GM12873 (cell line): ENCODE data around the gene DNAJC8.

Source experiments
- TF ChIP-seq, protein P1 (sequence below): IDR thresholded peaks from 2 replicates; pipeline ENCODE4 v1.5.1; 2012; ENCODE audit warnings: low read depth, mild to moderate bottlenecking, moderate library complexity, low read length, control low read depth; ENCODE audit not compliant: insufficient read depth; ENCODE audit errors: missing control alignments

The DNAJC8 gene, protein sequence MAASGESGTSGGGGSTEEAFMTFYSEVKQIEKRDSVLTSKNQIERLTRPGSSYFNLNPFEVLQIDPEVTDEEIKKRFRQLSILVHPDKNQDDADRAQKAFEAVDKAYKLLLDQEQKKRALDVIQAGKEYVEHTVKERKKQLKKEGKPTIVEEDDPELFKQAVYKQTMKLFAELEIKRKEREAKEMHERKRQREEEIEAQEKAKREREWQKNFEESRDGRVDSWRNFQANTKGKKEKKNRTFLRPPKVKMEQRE

DNA sequence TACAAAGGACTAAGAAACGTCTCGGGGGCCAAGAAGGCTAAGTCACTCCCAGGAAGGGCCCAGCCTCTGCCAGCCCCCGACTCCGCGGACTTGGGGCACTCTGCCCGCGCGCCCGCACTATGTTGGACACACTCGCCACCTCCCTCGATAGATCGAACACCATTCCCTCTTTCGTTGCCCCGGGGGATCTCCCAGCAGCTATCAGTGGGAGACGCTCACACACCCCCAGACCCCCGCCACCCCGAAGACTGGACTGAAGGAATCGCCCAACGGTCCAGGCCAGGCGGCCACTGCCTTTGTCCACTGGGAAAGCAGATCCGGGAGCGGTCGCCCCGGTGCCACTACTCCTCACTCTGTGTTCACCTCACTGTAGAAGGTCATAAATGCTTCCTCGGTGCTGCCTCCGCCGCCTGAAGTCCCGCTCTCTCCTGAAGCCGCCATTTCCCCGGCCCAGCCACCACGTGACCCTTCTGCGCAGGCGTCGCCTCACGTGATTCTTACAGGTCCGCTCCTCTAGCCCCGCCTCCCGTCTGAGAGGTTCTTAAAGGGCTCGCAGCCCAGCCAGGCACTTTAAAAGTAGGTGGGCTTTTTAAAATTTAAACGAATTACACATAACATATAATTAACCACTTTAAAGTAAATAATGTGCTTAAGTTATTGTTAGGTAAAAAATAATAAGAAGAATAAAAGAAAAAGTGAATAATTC, at the start of gene DNAJC8:
Gene DNAJC8, minus strand, starts transcription at position 472 of the 706 bp plus-strand sequence. Its CDS starts 31 bp downstream, at position 441.
- TF ChIP-seq, protein P1, sequence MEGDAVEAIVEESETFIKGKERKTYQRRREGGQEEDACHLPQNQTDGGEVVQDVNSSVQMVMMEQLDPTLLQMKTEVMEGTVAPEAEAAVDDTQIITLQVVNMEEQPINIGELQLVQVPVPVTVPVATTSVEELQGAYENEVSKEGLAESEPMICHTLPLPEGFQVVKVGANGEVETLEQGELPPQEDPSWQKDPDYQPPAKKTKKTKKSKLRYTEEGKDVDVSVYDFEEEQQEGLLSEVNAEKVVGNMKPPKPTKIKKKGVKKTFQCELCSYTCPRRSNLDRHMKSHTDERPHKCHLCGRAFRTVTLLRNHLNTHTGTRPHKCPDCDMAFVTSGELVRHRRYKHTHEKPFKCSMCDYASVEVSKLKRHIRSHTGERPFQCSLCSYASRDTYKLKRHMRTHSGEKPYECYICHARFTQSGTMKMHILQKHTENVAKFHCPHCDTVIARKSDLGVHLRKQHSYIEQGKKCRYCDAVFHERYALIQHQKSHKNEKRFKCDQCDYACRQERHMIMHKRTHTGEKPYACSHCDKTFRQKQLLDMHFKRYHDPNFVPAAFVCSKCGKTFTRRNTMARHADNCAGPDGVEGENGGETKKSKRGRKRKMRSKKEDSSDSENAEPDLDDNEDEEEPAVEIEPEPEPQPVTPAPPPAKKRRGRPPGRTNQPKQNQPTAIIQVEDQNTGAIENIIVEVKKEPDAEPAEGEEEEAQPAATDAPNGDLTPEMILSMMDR = no peak

DNA sequence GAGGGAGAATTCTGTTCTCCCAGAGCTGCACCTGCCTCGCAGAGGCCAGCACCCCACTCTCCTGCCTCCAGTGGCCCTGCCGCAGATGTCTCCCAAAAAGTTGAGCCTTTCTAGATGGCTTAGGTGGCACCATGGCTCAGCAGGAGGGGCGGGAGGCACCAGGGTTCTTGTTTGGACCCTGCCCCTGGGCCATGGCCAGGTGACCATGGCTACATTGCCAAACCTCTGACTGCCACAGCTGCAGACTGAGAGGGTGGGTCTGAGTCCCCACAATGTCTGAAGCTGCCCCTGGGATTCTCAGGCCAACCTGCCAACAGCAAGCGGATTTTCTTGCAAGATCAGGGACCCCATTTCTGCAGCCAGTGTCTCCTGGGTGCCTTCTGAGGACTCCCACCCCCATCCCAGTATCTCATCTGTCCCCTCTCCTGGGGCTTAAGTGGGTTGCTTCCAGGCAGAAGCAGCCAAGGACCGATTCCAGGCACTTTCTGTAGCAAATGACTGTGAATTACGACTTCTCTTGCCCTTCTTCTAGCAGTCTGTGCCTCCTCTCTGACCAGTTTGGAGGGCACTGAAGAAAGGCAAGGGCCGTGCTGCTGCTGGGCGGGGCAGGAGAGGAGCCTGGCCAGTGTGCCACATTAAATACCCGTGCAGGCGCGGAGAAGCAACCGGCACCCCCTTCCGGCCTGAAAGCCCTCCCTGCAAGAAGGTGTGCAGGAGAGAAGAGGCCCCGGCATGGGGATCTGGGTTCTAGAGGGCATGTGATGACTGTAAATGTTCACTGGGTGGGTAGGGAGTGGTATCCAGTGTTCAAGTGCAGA, 49.0 kb upstream of the DNAJC8 start:
- TF ChIP-seq, protein P1 = no peak

DNA sequence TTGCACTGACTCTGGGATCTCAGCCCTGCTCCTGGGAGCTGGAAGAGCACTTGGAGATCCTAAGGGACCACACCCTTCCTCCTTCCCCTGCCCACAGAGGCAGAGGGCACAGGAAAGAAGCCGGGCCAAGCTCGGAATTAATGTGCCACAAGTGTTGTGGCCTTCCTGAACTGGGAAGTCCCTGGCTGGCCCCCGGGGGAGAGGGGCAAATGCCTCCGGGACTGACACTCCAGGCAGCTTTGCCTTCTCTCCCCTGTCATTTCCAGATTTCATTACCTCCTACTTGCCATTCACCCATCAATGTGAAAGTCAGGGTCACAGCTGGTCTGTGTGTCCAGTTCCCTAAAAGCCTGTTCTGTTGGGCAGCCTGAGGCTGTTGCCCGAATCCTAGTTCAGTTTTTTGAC, 48.1 kb upstream of the DNAJC8 start:
- TF ChIP-seq, protein P1 = no peak

DNA sequence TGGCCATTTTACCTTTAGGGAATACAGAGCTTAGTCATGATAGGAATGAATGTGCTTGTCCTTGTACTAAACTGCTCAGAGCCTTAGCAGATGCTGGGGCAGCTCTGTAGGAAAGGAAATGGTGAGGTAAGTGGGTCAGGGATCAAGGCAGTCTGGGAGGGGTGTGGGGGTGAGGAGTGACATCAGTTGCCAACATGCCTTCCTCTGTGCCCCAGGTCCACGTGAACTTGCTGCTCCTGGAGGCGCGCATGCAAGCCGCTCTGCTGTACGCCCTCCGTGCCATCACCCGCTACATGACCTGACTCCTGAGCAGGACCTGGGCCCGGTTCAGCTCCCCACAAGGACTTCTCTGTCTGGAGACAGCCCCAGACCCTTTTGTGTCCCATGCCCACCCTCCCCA, 47.7 kb upstream of the DNAJC8 start:
- TF ChIP-seq, protein P1 = no peak

DNA sequence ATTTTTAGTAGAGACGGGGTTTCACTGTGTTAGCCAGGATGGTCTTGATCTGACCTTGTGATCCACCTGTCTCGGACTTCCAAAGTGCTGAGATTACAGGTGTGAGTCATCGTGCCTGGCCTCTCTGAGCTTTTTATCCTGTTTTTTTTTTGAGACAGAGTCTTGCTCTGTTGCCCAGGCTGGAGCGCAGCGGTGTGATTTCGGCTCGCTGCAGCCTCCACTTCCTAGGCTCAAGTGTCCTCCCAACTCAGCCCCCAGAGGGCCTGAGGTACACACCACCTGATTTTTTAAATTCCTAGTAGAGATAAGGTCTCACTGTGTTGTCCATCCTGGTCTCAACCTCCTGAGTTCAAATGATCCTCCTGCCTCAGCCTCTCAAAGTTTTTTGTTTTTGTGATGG, 46.9 kb upstream of the DNAJC8 start:
- TF ChIP-seq, protein P1 = no peak

DNA sequence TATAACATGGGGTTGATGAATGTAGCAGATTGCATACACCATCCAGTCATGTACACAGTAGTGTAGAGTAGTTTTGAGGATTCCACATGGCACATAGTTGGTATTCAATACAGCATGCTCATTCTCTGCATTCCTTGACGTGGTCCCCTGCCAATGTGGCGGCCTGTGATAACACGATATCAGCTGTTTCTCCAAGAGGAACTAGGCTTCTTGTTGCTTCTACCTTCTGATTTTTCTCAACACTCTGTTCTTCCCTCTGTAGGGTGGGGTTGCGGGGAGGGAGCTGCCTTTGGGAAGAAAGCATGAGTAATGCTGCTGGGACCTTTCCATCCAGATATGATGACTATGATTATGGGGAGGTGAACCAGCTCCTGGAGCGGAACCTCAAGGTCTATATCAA, 45.9 kb upstream of the DNAJC8 start:
- TF ChIP-seq, protein P1 = no peak
